GM18867 (cell line): ENCODE data around the gene EHD1.

Experiments
- ATAC-seq: cut with Tn5 transposase; IDR thresholded peaks from one replicate; pipeline ENCODE4 v1.9.1; 2021; ENCODE audit warnings: mild to moderate bottlenecking, moderate library complexity; ENCODE audit not compliant: unreplicated experiment

EHD1 gene

GRCh38 chr11:64845129-64845775, 33.2 kb downstream of the EHD1 start:
- no peak for ATAC-seq

GRCh38 chr11:64844330-64845128, 33.9 kb downstream of the EHD1 start, which contains the start of gene CDC42BPG:
Gene CDC42BPG, minus strand, starts transcription at chr11:64844653. Its CDS starts 84 bp downstream, at chr11:64844569.
- ATAC-seq, result no peak

- no peak for ATAC-seq
Observed at GRCh38 chr11:64843686-64844329, 34.6 kb downstream of the EHD1 start.

GRCh38 chr11:64842851-64843685, 35.4 kb downstream of the EHD1 start:
- ATAC-seq, result no peak

- ATAC-seq, result no peak
Observed at GRCh38 chr11:64842366-64842759, 36.1 kb downstream of the EHD1 start.

GRCh38 chr11:64841592-64842365, 36.6 kb downstream of the EHD1 start:
- ATAC-seq, result no peak

DNA sequence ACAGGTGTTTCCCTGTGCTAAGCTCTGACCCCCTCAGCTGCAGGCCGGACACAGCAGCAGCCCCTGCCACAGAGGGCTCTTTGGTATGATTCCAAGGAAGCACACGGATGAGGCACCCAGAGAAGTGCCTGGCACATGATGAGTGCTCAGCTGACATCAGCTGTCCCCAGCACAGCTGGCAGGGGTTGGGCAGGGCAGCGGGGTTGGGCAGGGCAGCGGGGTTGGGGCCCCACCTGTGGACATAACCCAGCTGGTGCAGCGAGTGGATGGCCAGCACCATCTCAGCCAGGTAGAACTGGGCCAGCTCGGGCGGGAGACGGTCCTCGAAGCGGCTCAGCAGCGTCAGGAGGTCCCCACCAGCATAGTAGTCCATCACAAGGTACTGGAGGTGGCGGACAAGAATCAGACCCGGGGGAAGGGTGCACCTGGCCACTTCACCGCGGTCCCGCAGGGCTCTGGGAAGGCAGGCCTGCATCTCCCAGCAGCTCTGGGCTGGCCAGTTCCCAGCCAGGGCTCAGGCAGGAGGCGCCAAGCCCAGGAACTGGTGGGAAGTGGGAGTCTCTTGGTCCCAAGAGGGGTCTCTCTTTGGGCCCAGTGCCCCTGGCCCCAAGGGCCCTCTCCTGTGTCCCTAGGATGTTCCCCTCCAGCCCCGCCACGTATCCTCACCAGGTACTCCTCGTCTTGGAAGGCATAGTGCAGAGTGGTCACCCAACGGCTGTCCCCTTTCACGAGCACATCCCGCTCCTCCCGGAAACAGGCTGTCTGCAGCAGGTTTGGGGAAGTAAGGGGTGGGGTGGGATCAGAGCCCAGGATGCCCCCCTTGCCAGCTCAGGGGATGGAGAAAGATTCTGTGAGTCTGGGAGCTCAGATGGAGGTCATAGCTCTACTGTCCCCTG, 38.3 kb downstream of the EHD1 start:
- no peak for ATAC-seq

- ATAC-seq, result no peak
Observed at GRCh38 chr11:64839335-64839734, 39.1 kb downstream of the EHD1 start.

DNA sequence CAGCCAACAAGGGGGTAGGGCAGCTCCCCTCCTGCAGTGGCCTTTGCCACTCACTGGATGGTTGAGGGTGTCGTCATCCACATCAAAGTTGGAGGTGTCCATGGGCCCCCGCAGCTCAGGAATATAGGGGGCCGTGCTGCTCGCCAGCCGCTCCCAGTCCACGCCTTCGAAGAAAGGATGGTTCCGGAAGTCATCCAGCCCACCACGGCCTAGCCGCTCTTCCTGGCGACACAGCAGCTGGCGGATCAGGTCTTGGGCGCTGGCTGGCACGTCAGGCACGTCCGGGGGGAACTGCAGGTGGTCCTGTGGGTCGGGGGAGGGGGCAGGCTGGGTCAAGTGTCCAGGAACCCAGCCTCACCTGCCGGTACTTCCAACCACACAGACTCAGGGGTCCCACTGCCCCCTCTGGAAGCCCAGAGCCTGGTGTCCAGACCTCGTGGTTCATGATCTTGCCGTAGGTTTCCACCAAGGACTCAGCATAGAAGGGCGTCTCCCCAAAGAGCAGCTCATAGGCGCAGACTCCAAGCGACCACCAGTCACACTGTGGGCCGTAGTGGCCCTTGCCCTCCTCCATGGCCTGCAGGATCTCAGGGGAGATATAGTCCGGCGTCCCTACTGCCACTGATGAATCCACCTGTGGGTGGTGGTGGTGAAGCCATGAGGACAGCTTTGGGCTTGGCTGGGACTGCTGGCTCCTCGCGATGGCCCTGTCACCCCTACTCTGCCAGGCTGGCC, 39.7 kb downstream of the EHD1 start:
- no peak for ATAC-seq

- ATAC-seq, result no peak
Observed at GRCh38 chr11:64837887-64838351, 40.5 kb downstream of the EHD1 start.

GRCh38 chr11:64836448-64837072, 41.9 kb downstream of the EHD1 start:
- no peak for ATAC-seq

DNA sequence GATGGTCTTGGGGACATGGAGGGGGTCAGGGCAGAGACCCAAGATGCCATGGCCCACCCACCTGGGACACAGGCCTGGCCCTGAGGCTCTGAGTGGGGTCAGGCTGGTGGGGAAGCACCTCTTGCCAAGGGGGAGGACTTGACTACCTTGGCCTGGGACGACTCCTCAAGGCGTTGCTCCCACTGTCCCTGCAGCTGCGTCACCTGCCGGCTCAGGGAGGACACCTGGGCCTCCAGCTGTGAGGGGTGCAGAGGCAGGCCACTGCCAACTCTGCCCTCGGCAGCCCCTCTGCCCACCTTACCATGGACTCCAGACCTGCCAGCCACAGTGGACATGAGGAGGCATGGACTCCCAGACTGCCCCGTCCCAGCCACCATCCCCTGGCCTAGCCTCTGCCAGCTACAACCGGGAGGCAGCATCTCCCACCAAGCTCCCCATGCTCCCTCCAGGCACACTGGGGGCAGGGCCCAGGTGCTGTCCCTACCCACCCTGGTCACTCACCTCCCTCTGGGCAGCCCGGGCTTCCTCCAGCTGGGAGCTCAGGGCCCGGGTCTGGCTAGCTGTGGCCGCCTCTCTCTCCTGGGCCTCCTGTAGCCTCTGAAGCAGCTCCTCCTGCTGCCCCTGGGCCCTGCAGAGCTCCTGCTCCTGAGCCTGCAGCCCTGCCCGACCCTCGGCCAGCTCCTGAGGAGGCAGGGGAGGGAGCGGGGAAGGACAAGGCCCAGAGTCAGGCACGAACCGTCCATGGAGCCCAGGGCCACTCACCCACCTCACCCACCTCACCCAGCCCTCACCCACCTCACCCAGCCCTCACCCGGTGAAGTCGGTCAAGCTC, 42.6 kb downstream of the EHD1 start:
- ATAC-seq, result no peak

GRCh38 chr11:64834723-64835615, 43.5 kb downstream of the EHD1 start:
- no peak for ATAC-seq

DNA sequence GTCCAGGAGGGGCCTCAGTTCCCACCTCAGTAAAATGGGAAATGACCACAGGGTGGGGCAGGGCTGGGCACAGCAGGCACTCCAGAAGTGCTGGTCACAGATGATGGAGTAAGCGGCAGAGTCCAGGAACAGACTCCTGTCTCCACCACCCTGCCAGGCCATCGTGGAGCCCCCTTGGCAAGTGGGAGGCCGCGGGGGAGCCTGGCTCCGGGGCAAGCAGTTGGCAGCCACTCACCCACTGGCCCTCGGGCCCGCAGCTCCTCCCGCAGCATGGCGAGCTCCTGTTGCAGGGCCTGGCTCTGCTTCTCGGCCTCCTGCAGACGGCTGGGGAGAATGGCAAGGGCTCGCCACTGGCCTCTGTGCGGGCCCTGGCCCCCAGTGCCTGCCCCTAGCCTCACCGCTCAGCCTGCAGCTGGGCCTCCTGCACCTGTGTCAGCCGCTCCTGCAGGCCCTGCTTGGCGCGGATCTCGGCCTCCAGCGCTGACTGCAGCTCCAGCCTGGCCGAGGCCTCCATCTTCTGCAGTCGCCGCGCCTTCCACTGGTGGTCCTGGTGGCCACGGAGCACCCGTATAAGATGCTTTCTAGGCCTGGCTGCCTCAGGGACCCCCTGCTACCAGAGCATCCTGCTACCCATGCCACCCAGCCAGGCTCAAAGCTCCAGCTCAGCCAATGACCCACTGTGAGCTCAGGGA, 44.2 kb downstream of the EHD1 start:
- no peak for ATAC-seq

DNA sequence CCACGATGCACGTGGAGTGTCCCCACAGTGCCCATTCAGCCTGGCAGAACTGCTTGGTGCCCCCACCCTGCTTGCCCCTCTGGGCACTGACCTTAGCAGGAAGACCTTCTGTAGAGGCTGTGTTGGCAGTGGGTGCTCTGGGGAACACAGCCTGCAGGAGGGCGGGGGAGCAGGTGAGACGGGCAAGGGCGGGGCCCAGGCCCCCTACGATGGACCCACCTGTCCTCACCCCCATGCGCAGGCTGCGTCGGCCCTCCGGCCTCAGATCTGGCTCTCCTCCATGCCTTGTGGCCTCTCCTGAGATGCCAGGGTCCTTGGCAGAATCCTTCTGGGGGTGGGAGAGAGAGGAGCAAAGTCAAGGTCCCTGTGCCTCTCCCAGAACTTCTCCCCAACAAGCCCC, 44.9 kb downstream of the EHD1 start:
- ATAC-seq, result no peak

- no peak for ATAC-seq
Observed at GRCh38 chr11:64833198-64833502, 45.3 kb downstream of the EHD1 start.
